GM23338 (cell line): Measurements from ENCODE around the gene OR1E2. TPM values are rescaled to one million over a fixed set of nuclear protein-coding genes. Genes with fewer than 3 reads are reported as not detected.

Experiments used
- ATAC-seq: fragments of 200-7000 bp; cut with Tn5 transposase; 3 replicates; pipeline ENCODE4 v1.9.1; 2020
- DNase-seq: peaks from one replicate; pipeline ENCODE4 v3.0.0-alpha.2; 2015; ENCODE audit warnings: low spot score
- H2AFZ ChIP-seq: fragments of 200-600 bp; sonication (generic); 2 replicates; pipeline ENCODE4 v1.8.0; 2016; ENCODE audit warnings: antibody characterized with exemption, mild to moderate bottlenecking, moderate library complexity
- H3F3A ChIP-seq: fragments of 200-600 bp; sonication (generic); replicated peaks from 2 replicates; pipeline ENCODE4 v1.8.0; 2017; ENCODE audit warnings: antibody characterized with exemption, mixed run types, low read depth
- H3K27ac ChIP-seq: fragments of 200-600 bp; sonication (generic); 2 replicates; pipeline ENCODE4 v1.6.1; 2016; ENCODE audit warnings: low read depth
- H3K27me3 ChIP-seq: fragments of 200-600 bp; sonication (generic); 2 replicates; pipeline ENCODE4 v1.8.0; 2016; ENCODE audit warnings: mild to moderate bottlenecking, mixed run types, moderate library complexity; ENCODE audit not compliant: insufficient read depth
- H3K36me3 ChIP-seq: fragments of 200-600 bp; sonication (generic); 2 replicates; pipeline ENCODE4 v1.8.0; 2016; ENCODE audit warnings: mild to moderate bottlenecking; ENCODE audit not compliant: insufficient read depth
- H3K4me1 ChIP-seq: fragments of 200-600 bp; sonication (generic); 2 replicates; pipeline ENCODE4 v1.8.0; 2016; ENCODE audit warnings: mild to moderate bottlenecking, moderate library complexity; ENCODE audit not compliant: insufficient read depth
- H3K4me2 ChIP-seq: fragments of 200-600 bp; sonication (generic); 2 replicates; pipeline ENCODE4 v1.7.1; 2017; ENCODE audit warnings: mixed run types
- H3K4me3 ChIP-seq: fragments of 200-600 bp; sonication (generic); 2 replicates; pipeline ENCODE4 v1.6.1; 2016; ENCODE audit warnings: mixed run types
- H3K79me2 ChIP-seq: fragments of 200-600 bp; sonication (generic); replicated peaks from 2 replicates; pipeline ENCODE4 v1.8.0; 2017; ENCODE audit warnings: mild to moderate bottlenecking; ENCODE audit not compliant: insufficient read depth
- H3K9me2 ChIP-seq: fragments of 200-600 bp; sonication (generic); 2 replicates; pipeline ENCODE4 v1.8.0; 2017; ENCODE audit not compliant: insufficient read depth
- H4K20me1 ChIP-seq: fragments of 200-600 bp; sonication (generic); replicated peaks from 2 replicates; pipeline ENCODE4 v1.8.0; 2017; ENCODE audit warnings: mild to moderate bottlenecking; ENCODE audit not compliant: insufficient read depth
- H3K27ac Mint-ChIP-seq: 2 replicates; pipeline ENCODE4 v1.8.0; 2020; ENCODE audit warnings: inconsistent platforms, mild to moderate bottlenecking, moderate library complexity, mixed read lengths
- H3K27me3 Mint-ChIP-seq: 3 replicates; pipeline ENCODE4 v1.8.0; 2022; ENCODE audit warnings: low read depth, mild to moderate bottlenecking, moderate library complexity, mixed read lengths, inconsistent platforms; ENCODE audit not compliant: insufficient read depth, poor library complexity
- H3K36me3 Mint-ChIP-seq: 3 replicates; pipeline ENCODE4 v1.8.0; 2021; ENCODE audit warnings: low read depth, mild to moderate bottlenecking, inconsistent platforms, moderate library complexity, mixed read lengths
- H3K4me1 Mint-ChIP-seq: 3 replicates; pipeline ENCODE4 v1.8.0; 2020; ENCODE audit warnings: mild to moderate bottlenecking, inconsistent platforms, mixed read lengths
- H3K4me3 Mint-ChIP-seq: 3 replicates; pipeline ENCODE4 v1.8.0; 2021; ENCODE audit warnings: moderate library complexity, mild to moderate bottlenecking, inconsistent platforms, mixed read lengths
- H3K9me3 Mint-ChIP-seq: 3 replicates; pipeline ENCODE4 v1.8.0; 2020; ENCODE audit warnings: moderate library complexity, mild to moderate bottlenecking, inconsistent platforms, mixed read lengths
- CREB1 ChIP-seq: fragments of 250-450 bp; sonication (Bioruptor Pico); IDR thresholded peaks from 2 replicates; pipeline ENCODE4 v1.5.0; 2020; ENCODE audit warnings: low read depth, mild to moderate bottlenecking, moderate library complexity
- EZH2 ChIP-seq: fragments of 200-600 bp; sonication (generic); IDR thresholded peaks from one replicate; pipeline ENCODE4 v1.8.0; 2017; ENCODE audit warnings: antibody characterized with exemption, mild to moderate bottlenecking, low read depth; ENCODE audit not compliant: unreplicated experiment
- EZH2phosphoT487 ChIP-seq: fragments of 200-600 bp; sonication (generic); IDR thresholded peaks from one replicate; pipeline ENCODE4 v1.8.1; 2018; ENCODE audit warnings: antibody characterized with exemption; ENCODE audit not compliant: unreplicated experiment
- JUNB ChIP-seq: IDR thresholded peaks from one replicate; pipeline ENCODE4 v1.6.1; 2016; ENCODE audit warnings: antibody characterized with exemption; ENCODE audit not compliant: unreplicated experiment
- NANOG ChIP-seq: IDR thresholded peaks from 2 replicates; pipeline ENCODE4 v1.6.1; 2016; ENCODE audit warnings: antibody characterized with exemption, borderline replicate concordance
- STAT1 ChIP-seq: IDR thresholded peaks from one replicate; pipeline ENCODE4 v1.6.1; 2016; ENCODE audit warnings: antibody characterized with exemption; ENCODE audit not compliant: unreplicated experiment
- ZNF114 ChIP-seq: fragments of 250-450 bp; sonication (Bioruptor Pico); IDR thresholded peaks from 2 replicates; pipeline ENCODE4 v1.5.0; 2020; ENCODE audit warnings: mild to moderate bottlenecking, moderate library complexity
- ZNF331 ChIP-seq: fragments of 250-450 bp; sonication (Bioruptor Pico); IDR thresholded peaks from 2 replicates; pipeline ENCODE4 v1.5.0; 2020; ENCODE audit warnings: low read depth, mild to moderate bottlenecking, moderate library complexity
- polyA plus RNA-seq: library from polyadenylated mRNA; unstranded; fragments of >200 nt; fragmentation: Nextera tagmentation; extraction: Ambion mirVana; gene quantifications from 2 replicates; pipeline ENCODE4 v1.2.1, GENCODE V29; 2016
- total RNA-seq: library from RNA; depleted of rRNA; stranded (reverse); fragments of >200 nt; shearing (Covaris generic); gene quantifications from 2 replicates; pipeline ENCODE4 v1.2.3, GENCODE V29; 2014
- TF ChIP-seq, protein P1 (sequence below): IDR thresholded peaks from one replicate; pipeline ENCODE4 v1.6.1; 2018; ENCODE audit warnings: antibody characterized with exemption; ENCODE audit not compliant: unreplicated experiment
- TF ChIP-seq, protein P2 (sequence below), 2 experiments: fragments of 200-600 bp in 1 of 2; sonication (generic) in 1 of 2; conservative IDR thresholded peaks; 2 replicates each; pipeline versions ENCODE4 v1.5.1 to v1.6.1; 2016 to 2017; ENCODE audit warnings: antibody characterized with exemption in 2 of 2, low read depth in 2 of 2, mild to moderate bottlenecking in 2 of 2, moderate library complexity in 1 of 2

The OR1E2 gene
- total and polyA plus RNA-seq, 2 experiments from 2014 or later = not detected

DNA sequence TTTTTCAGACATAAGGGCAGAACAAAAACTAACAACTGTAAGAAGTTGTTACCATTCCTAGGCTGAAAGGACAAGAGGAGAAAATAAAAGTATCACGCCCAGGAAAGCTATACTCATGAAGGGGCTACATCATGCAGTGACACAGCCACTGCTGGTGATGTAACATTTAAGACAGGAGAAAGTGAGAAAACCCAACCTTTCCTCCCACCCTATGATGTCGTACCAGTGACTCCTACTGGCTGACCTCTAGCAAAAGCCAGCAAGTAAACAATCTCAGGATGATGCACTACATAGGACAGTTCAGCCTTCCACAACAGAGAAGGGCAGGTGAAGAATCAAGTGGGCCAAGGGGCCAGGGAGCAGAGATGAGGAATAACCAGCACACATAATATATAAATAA, 14.0 kb upstream of the OR1E2 start:
- H3K27me3 ChIP-seq = no peaks in the 10 kb centered on the region
- H3K79me2 ChIP-seq = no peaks in the 10 kb centered on the region
- H3K9me2 ChIP-seq = no peaks in the 10 kb centered on the region
- Mint-ChIP-seq H3K4me1 (peaks cover 3% of the 10 kb centered on the region; the same call in 1 of the 3 replicates), H3K27me3 (no peaks in the 10 kb centered on the region), H3K4me3 (no peak overlapping the region), H3K36me3 (no peaks in the 10 kb centered on the region), H3K27ac (0 out of 2 replicates have a peak overlapping the region, but pooled peaks have one; percentile 23), H3K9me3 (no peaks in the 10 kb centered on the region)
- no peak overlapping the region for H3K27ac ChIP-seq
- H3K4me3 ChIP-seq = no peak overlapping the region
- no peaks in the 10 kb centered on the region for H4K20me1 ChIP-seq
- no peak overlapping the region for H2AFZ ChIP-seq
- H3K4me2 ChIP-seq = no peak overlapping the region
- TF ChIP-seq NANOG = no peak
- no peak for TF ChIP-seq ZNF114 (CRISPR knock-in tag)
- TF ChIP-seq JUNB = no peak
- TF ChIP-seq ZNF331 (CRISPR knock-in tag) = no peak
- TF ChIP-seq, protein P1, sequence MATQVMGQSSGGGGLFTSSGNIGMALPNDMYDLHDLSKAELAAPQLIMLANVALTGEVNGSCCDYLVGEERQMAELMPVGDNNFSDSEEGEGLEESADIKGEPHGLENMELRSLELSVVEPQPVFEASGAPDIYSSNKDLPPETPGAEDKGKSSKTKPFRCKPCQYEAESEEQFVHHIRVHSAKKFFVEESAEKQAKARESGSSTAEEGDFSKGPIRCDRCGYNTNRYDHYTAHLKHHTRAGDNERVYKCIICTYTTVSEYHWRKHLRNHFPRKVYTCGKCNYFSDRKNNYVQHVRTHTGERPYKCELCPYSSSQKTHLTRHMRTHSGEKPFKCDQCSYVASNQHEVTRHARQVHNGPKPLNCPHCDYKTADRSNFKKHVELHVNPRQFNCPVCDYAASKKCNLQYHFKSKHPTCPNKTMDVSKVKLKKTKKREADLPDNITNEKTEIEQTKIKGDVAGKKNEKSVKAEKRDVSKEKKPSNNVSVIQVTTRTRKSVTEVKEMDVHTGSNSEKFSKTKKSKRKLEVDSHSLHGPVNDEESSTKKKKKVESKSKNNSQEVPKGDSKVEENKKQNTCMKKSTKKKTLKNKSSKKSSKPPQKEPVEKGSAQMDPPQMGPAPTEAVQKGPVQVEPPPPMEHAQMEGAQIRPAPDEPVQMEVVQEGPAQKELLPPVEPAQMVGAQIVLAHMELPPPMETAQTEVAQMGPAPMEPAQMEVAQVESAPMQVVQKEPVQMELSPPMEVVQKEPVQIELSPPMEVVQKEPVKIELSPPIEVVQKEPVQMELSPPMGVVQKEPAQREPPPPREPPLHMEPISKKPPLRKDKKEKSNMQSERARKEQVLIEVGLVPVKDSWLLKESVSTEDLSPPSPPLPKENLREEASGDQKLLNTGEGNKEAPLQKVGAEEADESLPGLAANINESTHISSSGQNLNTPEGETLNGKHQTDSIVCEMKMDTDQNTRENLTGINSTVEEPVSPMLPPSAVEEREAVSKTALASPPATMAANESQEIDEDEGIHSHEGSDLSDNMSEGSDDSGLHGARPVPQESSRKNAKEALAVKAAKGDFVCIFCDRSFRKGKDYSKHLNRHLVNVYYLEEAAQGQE = no peak
- no peak for TF ChIP-seq STAT1
- TF ChIP-seq CREB1 (CRISPR knock-in tag) = peak; percentile 72
- TF ChIP-seq, protein P2, sequence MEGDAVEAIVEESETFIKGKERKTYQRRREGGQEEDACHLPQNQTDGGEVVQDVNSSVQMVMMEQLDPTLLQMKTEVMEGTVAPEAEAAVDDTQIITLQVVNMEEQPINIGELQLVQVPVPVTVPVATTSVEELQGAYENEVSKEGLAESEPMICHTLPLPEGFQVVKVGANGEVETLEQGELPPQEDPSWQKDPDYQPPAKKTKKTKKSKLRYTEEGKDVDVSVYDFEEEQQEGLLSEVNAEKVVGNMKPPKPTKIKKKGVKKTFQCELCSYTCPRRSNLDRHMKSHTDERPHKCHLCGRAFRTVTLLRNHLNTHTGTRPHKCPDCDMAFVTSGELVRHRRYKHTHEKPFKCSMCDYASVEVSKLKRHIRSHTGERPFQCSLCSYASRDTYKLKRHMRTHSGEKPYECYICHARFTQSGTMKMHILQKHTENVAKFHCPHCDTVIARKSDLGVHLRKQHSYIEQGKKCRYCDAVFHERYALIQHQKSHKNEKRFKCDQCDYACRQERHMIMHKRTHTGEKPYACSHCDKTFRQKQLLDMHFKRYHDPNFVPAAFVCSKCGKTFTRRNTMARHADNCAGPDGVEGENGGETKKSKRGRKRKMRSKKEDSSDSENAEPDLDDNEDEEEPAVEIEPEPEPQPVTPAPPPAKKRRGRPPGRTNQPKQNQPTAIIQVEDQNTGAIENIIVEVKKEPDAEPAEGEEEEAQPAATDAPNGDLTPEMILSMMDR (conservative IDR thresholded peaks at IDR 0.05; ENCODE audit: low read depth in 2 of 2) = peak; percentile 69 to 93
- ATAC-seq (peak; percentile 98), DNase-seq (peak; percentile 80)
- no peaks in the 10 kb centered on the region for H3K4me1 ChIP-seq
- H3K36me3 ChIP-seq = no peaks in the 10 kb centered on the region
- no peaks in the 10 kb centered on the region for H3F3A ChIP-seq

DNA sequence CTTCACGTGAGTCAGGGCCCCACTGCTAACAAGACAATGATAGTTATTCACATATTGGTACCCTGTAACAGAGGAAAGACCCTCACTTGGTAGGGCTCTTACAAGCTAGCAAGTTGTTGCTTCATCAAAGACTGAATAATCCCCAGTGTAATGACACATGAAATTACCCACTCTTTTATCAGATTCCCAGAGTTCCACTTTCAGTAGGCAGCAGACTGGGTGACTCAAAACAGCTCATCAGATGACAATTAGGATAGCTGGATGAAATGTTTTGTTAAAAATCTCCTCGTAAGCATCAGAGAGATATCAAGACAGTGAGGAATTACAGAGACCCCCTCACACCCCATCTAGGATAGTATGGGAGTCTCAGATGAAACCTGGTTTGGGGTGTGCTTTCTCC, 6.8 kb upstream of the OR1E2 start:
- H3K27me3 Mint-ChIP-seq = peaks cover 1% of the 10 kb centered on the region
- ATAC-seq = no peak
- H3K4me1 Mint-ChIP-seq = peaks cover 8% of the 10 kb centered on the region; the same call in 2 of the 3 replicates
- no peak for TF ChIP-seq CREB1 (CRISPR knock-in tag)
- TF ChIP-seq EZH2phosphoT487 = no peak
- TF ChIP-seq, protein P1 = no peak
- no peak for TF ChIP-seq EZH2
- TF ChIP-seq JUNB = no peak

More for the DNA sequence above, 6.8 kb upstream of the OR1E2 start:
- Histone ChIP-seq H3F3A (no peaks in the 10 kb centered on the region), H4K20me1 (no peaks in the 10 kb centered on the region), H3K27ac (no peak overlapping the region), H3K9me2 (peaks cover 7% of the 10 kb centered on the region; the same call in 1 of the 2 replicates), H3K4me3 (no peak overlapping the region), H3K27me3 (no peaks in the 10 kb centered on the region), H3K4me1 (peaks cover 12% of the 10 kb centered on the region), H3K79me2 (no peaks in the 10 kb centered on the region), H3K4me2 (no peak overlapping the region), H2AFZ (peak overlapping the region; percentile 40; the same call in 1 of the 2 replicates), H3K36me3 (no peaks in the 10 kb centered on the region)
- H3K9me3 Mint-ChIP-seq = no peaks in the 10 kb centered on the region; the same call in 2 of the 3 replicates
- no peak overlapping the region for H3K27ac Mint-ChIP-seq
- H3K4me3 Mint-ChIP-seq = no peak overlapping the region
- no peak for DNase-seq
- H3K36me3 Mint-ChIP-seq = no peaks in the 10 kb centered on the region
